Inflammatory macrophage treated with lipopolysaccharide for 4 hours (primary cell): ENCODE results near the gene ARHGAP30.
A peak's percentile ranks its signal among the peaks of the same experiment; 100 is the strongest.
"Not testable (repeated sequence)": the region's sequence is repeated elsewhere in the genome, so short reads cannot be mapped to it uniquely, and the experiment has no call there.

Experiments
- DNase-seq: peaks from one replicate; pipeline ENCODE4 v3.0.0-alpha.2; 2020

ARHGAP30 gene

GRCh38 chr1:161068306-161069234, 1.1 kb downstream of the ARHGAP30 start:
- DNase-seq: peak; percentile 94

- no peak for DNase-seq
Observed at GRCh38 chr1:161066694-161067093, 3.0 kb downstream of the ARHGAP30 start.

GRCh38 chr1:161065681-161066080, 4.0 kb downstream of the ARHGAP30 start:
- DNase-seq: not testable (repeated sequence)

- DNase-seq: not testable (repeated sequence)
Observed at GRCh38 chr1:161063936-161064335, 5.8 kb downstream of the ARHGAP30 start.

- DNase-seq: no peak
Observed at GRCh38 chr1:161061419-161061818, 8.3 kb downstream of the ARHGAP30 start.

- DNase-seq: no peak
Observed at GRCh38 chr1:161059293-161059692, 10.4 kb downstream of the ARHGAP30 start.

- peak; percentile 20 for DNase-seq
Observed at GRCh38 chr1:161054805-161055204, 14.9 kb downstream of the ARHGAP30 start.

GRCh38 chr1:161054232-161054631, 15.5 kb downstream of the ARHGAP30 start:
- DNase-seq: no peak

GRCh38 chr1:161052899-161053298, 16.8 kb downstream of the ARHGAP30 start:
- no peak for DNase-seq

- DNase-seq: no peak
Observed at GRCh38 chr1:161051219-161051618, 18.5 kb downstream of the ARHGAP30 start.

- no peak for DNase-seq
Observed at GRCh38 chr1:161048949-161049722, 20.6 kb downstream of the ARHGAP30 start.

GRCh38 chr1:161047436-161048420, 22.0 kb downstream of the ARHGAP30 start:
- DNase-seq: no peak

- DNase-seq: peak; percentile 89
Observed at GRCh38 chr1:161046605-161047228, 23.0 kb downstream of the ARHGAP30 start.

- peak; percentile 97 for DNase-seq
Observed at GRCh38 chr1:161045736-161046604, 23.7 kb downstream of the ARHGAP30 start, which contains the start of gene USF1. TSS of gene USF1 (minus strand) at chr1:161045977. CDS start at chr1:161043275, 2,702 bp downstream.

- DNase-seq: peak; percentile 93
Observed at GRCh38 chr1:161044908-161045735, 24.6 kb downstream of the ARHGAP30 start.

GRCh38 chr1:161044535-161044907, 25.2 kb downstream of the ARHGAP30 start:
- no peak for DNase-seq

- DNase-seq: no peak
Observed at GRCh38 chr1:161039546-161039945, 30.1 kb downstream of the ARHGAP30 start.

- no peak for DNase-seq
Observed at GRCh38 chr1:161039154-161039545, 30.5 kb downstream of the ARHGAP30 start.

- peak; percentile 55 for DNase-seq
Observed at GRCh38 chr1:161038523-161039153, 31.1 kb downstream of the ARHGAP30 start, which contains the start of gene TSTD1. TSS of gene TSTD1 (minus strand) at chr1:161038964. CDS start at chr1:161038889, 75 bp downstream.
